Body of pancreas (tissue), 4 donors: ENCODE measurements around the gene SLC45A1. TPM values are rescaled to one million over a fixed set of nuclear protein-coding genes. Genes with fewer than 3 reads are reported as not detected.

Source experiments
- ATAC-seq: fragments of 150-250 bp; one replicate; pipeline ENCODE4 v1.9.1; 2016
- DNase-seq, 4 donors: peaks; one replicate each; pipeline ENCODE4 v3.0.0-alpha.2; 2019
- H3K27ac ChIP-seq, 4 donors: fragments of 200-600 bp; sonication (generic); 1 replicate in 3 of 4; 2 replicates in 1 of 4; pipeline versions ENCODE4 v1.5.1 to v1.6.1; 2016 to 2019; ENCODE audit warnings: mild to moderate bottlenecking in 1 of 4, mixed read lengths in 1 of 4, moderate library complexity in 1 of 4
- H3K27me3 ChIP-seq, 2 donors: fragments of 200-600 bp; sonication (generic); one replicate each; pipeline ENCODE4 v1.6.0; 2016; ENCODE audit warnings: mild to moderate bottlenecking in 1 of 2
- H3K36me3 ChIP-seq, 2 donors: fragments of 200-600 bp; sonication (generic); replicated peaks in 1 of 2; 2 replicates each; pipeline ENCODE4 v1.5.1; 2016; ENCODE audit warnings: low read depth in 2 of 2; ENCODE audit not compliant: insufficient read depth in 1 of 2
- H3K4me1 ChIP-seq: fragments of 200-600 bp; sonication (generic); one replicate; pipeline ENCODE4 v1.6.0; 2016
- H3K4me3 ChIP-seq, 2 donors: fragments of 200-600 bp; sonication (generic); 1 replicate in 1 of 2; 2 replicates in 1 of 2; pipeline ENCODE4 v1.5.1; 2016 to 2019
- H3K9me3 ChIP-seq, 3 donors: fragments of 200-600 bp; sonication (generic); 1 replicate in 2 of 3; 2 replicates in 1 of 3; pipeline ENCODE4 v1.5.1; 2016
- POLR2A ChIP-seq, 3 donors: fragments of 450-650 bp; IDR thresholded peaks; one replicate each; pipeline ENCODE4 v1.6.1; 2016; ENCODE audit warnings: antibody characterized with exemption in 3 of 3, mild to moderate bottlenecking in 2 of 3
- WGBS, 2 donors: methylation state at CpG; one replicate each; pipeline ENCODE4 v1.1.5; 2017; 5-methylcytosine and 5-hydroxymethylcytosine counted together
- intact Hi-C: fragments of 100-400 bp; cut with DNase I; formaldehyde crosslinking; loops from one replicate; pipeline ENCODE4 v1.15.1; 2023
- total RNA-seq, 2 donors: library from RNA; depleted of rRNA; stranded (reverse); fragments of >200 nt; gene quantifications; one replicate each; pipeline ENCODE4 v1.1.0, GENCODE V29; 2016
- TF ChIP-seq, protein P1 (sequence below), 7 experiments: fragments of 450-650 bp in 4 of 7; fragments of 200-600 bp in 3 of 7; sonication (generic) in 3 of 7; IDR thresholded peaks; one replicate each; pipeline ENCODE4 v1.5.1; 2016 to 2019; ENCODE audit warnings: antibody characterized with exemption in 7 of 7

SLC45A1 gene
- total RNA-seq, 2 donors from 2014 or later = 1.6 TPM; not detected in 1

DNA sequence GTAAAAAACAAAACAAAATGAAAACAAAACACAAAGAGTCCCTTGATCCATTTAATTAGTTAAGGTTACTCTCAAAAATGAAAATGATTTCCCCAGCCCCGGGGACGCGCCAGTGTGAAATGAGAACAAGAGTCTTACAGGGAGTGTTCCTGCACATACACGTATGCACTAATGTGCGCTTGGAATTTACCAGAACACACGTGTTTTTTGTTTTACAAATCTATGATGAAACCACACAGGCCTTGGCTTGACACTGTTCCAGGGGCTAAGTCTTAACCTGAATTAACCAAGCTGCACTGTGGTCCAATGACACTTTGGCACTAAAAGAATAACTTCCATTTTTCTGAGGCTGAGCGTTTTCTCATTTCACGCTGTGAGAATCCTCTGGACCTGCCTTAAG, 63.7 kb downstream of the SLC45A1 start:
- Histone ChIP-seq H3K4me3 (no peak overlapping the region), H3K27ac (no peak overlapping the region), H3K9me3 (no peaks in the 10 kb centered on the region), H3K36me3 (no peaks in the 10 kb centered on the region), H3K4me1 (peaks cover 51% of the 10 kb centered on the region), H3K27me3 (no peaks in the 10 kb centered on the region)
- no peak for DNase-seq
- intact Hi-C loops = no loop called here
- no peak for ATAC-seq
- WGBS, 2 donors = 67 to 72% methylated on average over 8 of the region's 8 CpGs
- TF ChIP-seq, protein P1, sequence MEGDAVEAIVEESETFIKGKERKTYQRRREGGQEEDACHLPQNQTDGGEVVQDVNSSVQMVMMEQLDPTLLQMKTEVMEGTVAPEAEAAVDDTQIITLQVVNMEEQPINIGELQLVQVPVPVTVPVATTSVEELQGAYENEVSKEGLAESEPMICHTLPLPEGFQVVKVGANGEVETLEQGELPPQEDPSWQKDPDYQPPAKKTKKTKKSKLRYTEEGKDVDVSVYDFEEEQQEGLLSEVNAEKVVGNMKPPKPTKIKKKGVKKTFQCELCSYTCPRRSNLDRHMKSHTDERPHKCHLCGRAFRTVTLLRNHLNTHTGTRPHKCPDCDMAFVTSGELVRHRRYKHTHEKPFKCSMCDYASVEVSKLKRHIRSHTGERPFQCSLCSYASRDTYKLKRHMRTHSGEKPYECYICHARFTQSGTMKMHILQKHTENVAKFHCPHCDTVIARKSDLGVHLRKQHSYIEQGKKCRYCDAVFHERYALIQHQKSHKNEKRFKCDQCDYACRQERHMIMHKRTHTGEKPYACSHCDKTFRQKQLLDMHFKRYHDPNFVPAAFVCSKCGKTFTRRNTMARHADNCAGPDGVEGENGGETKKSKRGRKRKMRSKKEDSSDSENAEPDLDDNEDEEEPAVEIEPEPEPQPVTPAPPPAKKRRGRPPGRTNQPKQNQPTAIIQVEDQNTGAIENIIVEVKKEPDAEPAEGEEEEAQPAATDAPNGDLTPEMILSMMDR (IDR thresholded peaks at IDR 0.05) = no peak
- no peak for TF ChIP-seq POLR2A (IDR thresholded peaks at IDR 0.05)

DNA sequence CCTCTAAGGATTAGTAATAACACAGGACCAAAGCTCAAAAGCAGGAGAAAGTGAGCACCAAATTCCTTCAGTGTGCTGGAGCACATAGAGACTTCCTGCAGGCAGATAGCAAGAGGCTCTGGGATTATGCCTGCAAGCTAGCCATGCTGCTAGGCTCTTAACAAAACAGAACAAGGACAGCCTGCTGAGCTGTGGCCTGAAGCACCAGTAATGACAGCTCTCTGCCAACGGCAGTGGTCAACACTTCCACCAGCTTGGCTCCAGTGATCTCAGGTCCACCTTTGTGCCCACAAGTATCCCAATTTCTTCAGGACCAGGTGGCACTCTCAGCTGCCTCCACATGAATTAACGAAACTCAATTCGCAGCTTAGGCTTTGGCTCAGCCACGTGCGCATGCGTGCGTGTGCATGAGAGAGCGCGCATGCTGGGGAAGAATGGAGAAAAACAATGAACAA, 64.2 kb downstream of the SLC45A1 start:
- DNase-seq = no peak
- no peak overlapping the region for H3K27ac ChIP-seq
- no peak overlapping the region for H3K4me3 ChIP-seq
- peaks cover 54% of the 10 kb centered on the region for H3K4me1 ChIP-seq
- H3K27me3 ChIP-seq = no peaks in the 10 kb centered on the region
- 91 to 92% methylated on average over 9 of the region's 9 CpGs for WGBS, 2 donors
- no peak for ATAC-seq
- no peaks in the 10 kb centered on the region for H3K36me3 ChIP-seq
- intact Hi-C loops = no loop called here
- H3K9me3 ChIP-seq = no peaks in the 10 kb centered on the region
- TF ChIP-seq POLR2A (IDR thresholded peaks at IDR 0.05) = no peak
- TF ChIP-seq, protein P1 (IDR thresholded peaks at IDR 0.05) = no peak

DNA sequence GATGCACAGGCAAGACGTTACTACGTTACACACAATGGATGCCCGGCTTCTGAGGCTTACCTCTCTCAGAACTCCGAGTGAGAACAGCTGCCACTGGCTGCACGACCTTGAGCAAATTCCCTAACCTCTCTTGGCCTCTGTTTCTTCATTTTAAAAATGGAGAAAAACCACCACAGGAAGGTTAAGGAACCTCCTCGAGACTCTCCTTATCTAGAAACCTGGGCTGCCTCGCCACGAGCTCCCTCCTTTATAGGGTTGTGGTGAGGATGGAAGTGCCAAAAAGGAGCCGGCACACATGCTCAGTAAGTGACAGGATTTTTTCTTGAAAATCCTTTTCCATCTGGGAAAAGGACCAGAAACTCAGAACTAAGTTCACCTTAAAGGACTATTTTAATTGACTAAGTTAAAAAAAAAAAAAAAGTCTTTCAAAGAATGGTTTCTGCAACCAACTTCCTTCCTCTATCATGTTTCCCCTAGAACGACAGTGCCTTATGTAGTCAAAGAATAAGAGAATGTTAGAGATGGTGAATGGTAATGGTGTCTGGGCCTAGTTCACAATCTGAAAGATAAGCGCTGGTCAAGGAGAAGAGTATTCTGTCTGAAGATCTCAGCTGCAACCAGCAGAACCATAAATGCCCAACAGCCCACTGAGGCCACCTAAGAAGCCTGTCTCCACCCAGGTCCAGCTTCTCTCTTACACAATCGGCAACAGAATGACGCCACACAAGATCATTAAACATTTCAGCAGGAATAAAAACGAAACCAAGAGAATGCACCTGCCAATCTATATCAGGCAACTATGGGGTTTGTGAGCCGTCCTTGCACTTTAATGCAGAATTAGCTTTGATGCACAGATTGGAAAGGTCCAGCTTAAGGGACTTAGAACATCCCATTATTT, 64.9 kb downstream of the SLC45A1 start:
- Histone ChIP-seq H3K4me3 (no peak overlapping the region), H3K27me3 (no peaks in the 10 kb centered on the region), H3K4me1 (peaks cover 62% of the 10 kb centered on the region), H3K27ac (no peak overlapping the region), H3K9me3 (no peaks in the 10 kb centered on the region), H3K36me3 (no peaks in the 10 kb centered on the region)
- DNase-seq (no peak), ATAC-seq (no peak)
- WGBS, 2 donors = 58 to 75% methylated on average over 15 of the region's 15 CpGs
- intact Hi-C loops = no loop called here
- TF ChIP-seq, protein P1 (IDR thresholded peaks at IDR 0.05) = no peak
- no peak for TF ChIP-seq POLR2A (IDR thresholded peaks at IDR 0.05)

DNA sequence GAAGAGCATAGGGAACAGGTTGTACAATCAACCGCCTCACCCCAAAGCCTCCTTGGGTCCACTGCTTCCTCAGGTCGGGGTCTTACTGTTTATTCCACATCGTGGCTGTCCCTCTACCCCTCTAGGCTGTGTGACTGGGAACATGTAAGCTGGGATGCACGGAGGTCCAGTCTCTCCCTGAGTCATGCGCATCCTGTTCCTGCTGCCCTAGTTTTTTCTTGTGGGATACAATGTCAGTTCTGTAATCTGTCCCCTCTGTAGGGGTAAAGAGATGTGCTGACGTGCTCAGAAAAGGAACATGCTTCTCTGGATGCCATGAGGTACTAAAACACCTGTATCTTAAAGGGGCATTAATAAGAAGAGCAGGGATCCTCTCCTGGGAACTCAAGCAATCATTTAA, 66.2 kb downstream of the SLC45A1 start:
- TF ChIP-seq POLR2A (IDR thresholded peaks at IDR 0.05) = no peak
- TF ChIP-seq, protein P1 (IDR thresholded peaks at IDR 0.05) = no peak
- H3K9me3 ChIP-seq = no peaks in the 10 kb centered on the region
- H3K4me3 ChIP-seq = no peak overlapping the region
- H3K36me3 ChIP-seq = no peaks in the 10 kb centered on the region
- DNase-seq = no peak
- peaks cover 54% of the 10 kb centered on the region for H3K4me1 ChIP-seq
- ATAC-seq = no peak
- 79 to 81% methylated on average over 6 of the region's 6 CpGs for WGBS, 2 donors
- no peak overlapping the region for H3K27ac ChIP-seq
- intact Hi-C loops = no loop called here
- H3K27me3 ChIP-seq = no peaks in the 10 kb centered on the region
